Left ventricle myocardium inferior (tissue), 1 donor: ENCODE measurements around the gene DUSP2. TPM values are rescaled to one million over a fixed set of nuclear protein-coding genes. Genes with fewer than 3 reads are reported as not detected.

Experiments
- DNase-seq: peaks from one replicate; pipeline ENCODE4 v3.0.0-alpha.2; 2020
- H3K27ac ChIP-seq: fragments of 200-600 bp; replicated peaks from 2 replicates; pipeline ENCODE4 v1.8.0; 2021
- H3K27me3 ChIP-seq: fragments of 200-600 bp; 2 replicates; pipeline ENCODE4 v1.8.0; 2021; ENCODE audit warnings: low read depth
- H3K36me3 ChIP-seq: fragments of 200-600 bp; 2 replicates; pipeline ENCODE4 v1.8.0; 2021
- H3K4me1 ChIP-seq: fragments of 200-600 bp; 2 replicates; pipeline ENCODE4 v1.8.0; 2021
- H3K4me3 ChIP-seq: fragments of 200-600 bp; 2 replicates; pipeline ENCODE4 v1.8.0; 2021; ENCODE audit warnings: mild to moderate bottlenecking, moderate library complexity
- H3K9me3 ChIP-seq: fragments of 200-600 bp; replicated peaks from 2 replicates; pipeline ENCODE4 v1.8.0; 2021
- intact Hi-C: fragments of 100-400 bp; cut with micrococcal nuclease; formaldehyde crosslinking; loops from one replicate; pipeline ENCODE4 v1.11.0; 2022
- total RNA-seq: library from RNA; stranded (reverse); fragmentation: NEBNext Ultra II Directional; extraction: Animal tissue kit (Norgen Biotek cat#: 25700); gene quantifications from one replicate; pipeline ENCODE4 v1.2.1, GENCODE V29; 2021
- TF ChIP-seq, protein P1 (sequence below): fragments of 200-600 bp; IDR thresholded peaks from 2 replicates; pipeline ENCODE4 v1.8.0; 2021; ENCODE audit warnings: antibody characterized with exemption, mild to moderate bottlenecking, borderline replicate concordance
- donor health status: DM: no; HTN: yes; CAD: no; lungs with severe emphysema.

The DUSP2 gene
- total RNA-seq, 1 donor from 2014 or later, result 0.82 TPM

GRCh38 chr2:96184989-96185388 lies 39.7 kb upstream of the DUSP2 start:
- intact Hi-C loops, result no loop called here
- no peaks in the 10 kb centered on the region for H3K27me3 ChIP-seq
- H3K9me3 ChIP-seq, result no peaks in the 10 kb centered on the region
- peaks cover 64% of the 10 kb centered on the region for H3K36me3 ChIP-seq
- H3K27ac ChIP-seq, result peak overlapping the region; percentile 79
- no peak for DNase-seq
- H3K4me3 ChIP-seq, result no peak overlapping the region
- TF ChIP-seq, protein P1, sequence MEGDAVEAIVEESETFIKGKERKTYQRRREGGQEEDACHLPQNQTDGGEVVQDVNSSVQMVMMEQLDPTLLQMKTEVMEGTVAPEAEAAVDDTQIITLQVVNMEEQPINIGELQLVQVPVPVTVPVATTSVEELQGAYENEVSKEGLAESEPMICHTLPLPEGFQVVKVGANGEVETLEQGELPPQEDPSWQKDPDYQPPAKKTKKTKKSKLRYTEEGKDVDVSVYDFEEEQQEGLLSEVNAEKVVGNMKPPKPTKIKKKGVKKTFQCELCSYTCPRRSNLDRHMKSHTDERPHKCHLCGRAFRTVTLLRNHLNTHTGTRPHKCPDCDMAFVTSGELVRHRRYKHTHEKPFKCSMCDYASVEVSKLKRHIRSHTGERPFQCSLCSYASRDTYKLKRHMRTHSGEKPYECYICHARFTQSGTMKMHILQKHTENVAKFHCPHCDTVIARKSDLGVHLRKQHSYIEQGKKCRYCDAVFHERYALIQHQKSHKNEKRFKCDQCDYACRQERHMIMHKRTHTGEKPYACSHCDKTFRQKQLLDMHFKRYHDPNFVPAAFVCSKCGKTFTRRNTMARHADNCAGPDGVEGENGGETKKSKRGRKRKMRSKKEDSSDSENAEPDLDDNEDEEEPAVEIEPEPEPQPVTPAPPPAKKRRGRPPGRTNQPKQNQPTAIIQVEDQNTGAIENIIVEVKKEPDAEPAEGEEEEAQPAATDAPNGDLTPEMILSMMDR, result no peak
- H3K4me1 ChIP-seq, result peaks cover 48% of the 10 kb centered on the region

- intact Hi-C loops, result no loop called here
- Histone ChIP-seq H3K27ac (no peak overlapping the region), H3K36me3 (peaks cover 56% of the 10 kb centered on the region), H3K9me3 (no peaks in the 10 kb centered on the region), H3K4me3 (no peak overlapping the region), H3K4me1 (peaks cover 46% of the 10 kb centered on the region), H3K27me3 (no peaks in the 10 kb centered on the region)
- DNase-seq, result no peak
- TF ChIP-seq, protein P1, result no peak
These were observed 38.9 kb upstream of the DUSP2 start for GRCh38 chr2:96184188-96184587.

DNA sequence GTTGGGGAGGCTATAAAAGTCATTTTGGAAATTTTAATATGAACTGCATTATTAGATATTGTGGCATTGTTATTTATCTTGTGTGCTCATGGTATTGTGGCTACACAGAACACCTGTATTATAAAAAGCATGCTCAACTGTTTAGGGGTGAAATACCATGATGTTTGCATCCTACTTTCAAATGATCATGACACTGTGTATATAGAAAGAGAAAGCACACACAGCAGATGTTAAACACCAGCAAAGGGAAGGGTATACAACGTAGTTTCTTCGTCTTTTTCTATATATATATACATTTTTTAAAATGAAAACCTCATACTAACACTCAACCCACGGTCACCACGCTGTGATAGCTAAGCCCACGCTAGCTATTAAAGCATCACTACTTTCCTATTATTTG lies 36.3 kb upstream of the DUSP2 start:
- Histone ChIP-seq H3K27ac (no peak overlapping the region), H3K9me3 (no peaks in the 10 kb centered on the region), H3K4me3 (no peak overlapping the region), H3K36me3 (peaks cover 30% of the 10 kb centered on the region), H3K4me1 (peaks cover 25% of the 10 kb centered on the region), H3K27me3 (no peaks in the 10 kb centered on the region)
- TF ChIP-seq, protein P1, result no peak
- intact Hi-C loops, result no loop called here
- no peak for DNase-seq

DNA sequence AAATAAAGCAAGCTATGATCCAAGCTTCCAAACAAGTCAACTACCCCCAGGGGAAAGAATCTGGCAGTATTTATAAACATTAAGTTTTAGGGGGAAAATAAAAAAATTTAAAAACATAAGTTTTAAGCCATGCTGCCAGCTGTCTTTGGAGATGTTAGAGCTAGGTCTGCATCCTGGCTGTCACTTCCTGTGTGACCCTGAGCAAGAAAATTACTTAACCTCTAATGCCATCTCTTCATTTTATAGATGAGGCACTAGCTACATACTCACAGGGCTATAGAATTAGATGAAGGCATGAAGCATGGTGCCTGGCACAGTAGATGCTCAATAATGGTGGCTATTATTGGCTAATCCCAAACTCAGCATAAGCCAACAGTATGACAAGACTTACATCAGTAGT lies 35.3 kb upstream of the DUSP2 start:
- DNase-seq, result no peak
- TF ChIP-seq, protein P1, result no peak
- peaks cover 20% of the 10 kb centered on the region for H3K36me3 ChIP-seq
- H3K4me3 ChIP-seq, result no peak overlapping the region
- H3K4me1 ChIP-seq, result peaks cover 24% of the 10 kb centered on the region
- no peaks in the 10 kb centered on the region for H3K27me3 ChIP-seq
- no peaks in the 10 kb centered on the region for H3K9me3 ChIP-seq
- H3K27ac ChIP-seq, result no peak overlapping the region
- intact Hi-C loops, result no loop called here

- Histone ChIP-seq H3K27ac (no peak overlapping the region), H3K4me1 (peaks cover 18% of the 10 kb centered on the region), H3K27me3 (no peaks in the 10 kb centered on the region), H3K9me3 (no peaks in the 10 kb centered on the region), H3K4me3 (no peak overlapping the region), H3K36me3 (peaks cover 15% of the 10 kb centered on the region)
- TF ChIP-seq, protein P1, result no peak
- no peak for DNase-seq
- intact Hi-C loops, result no loop called here
These were observed 34.8 kb upstream of the DUSP2 start for GRCh38 chr2:96180002-96180401.

GRCh38 chr2:96176661-96177060 lies 31.4 kb upstream of the DUSP2 start:
- Histone ChIP-seq H3K4me1 (peaks cover 17% of the 10 kb centered on the region), H3K36me3 (no peaks in the 10 kb centered on the region), H3K4me3 (no peak overlapping the region), H3K27me3 (no peaks in the 10 kb centered on the region), H3K27ac (no peak overlapping the region), H3K9me3 (no peaks in the 10 kb centered on the region)
- DNase-seq, result no peak
- TF ChIP-seq, protein P1, result no peak
- intact Hi-C loops, result no loop called here
